Stimulated activated CD4-positive, alpha-beta T cell treated with anti-CD3 and anti-CD28 coated beads, TNF-alpha, amount 100 ng/mL, for 1 hour (primary cell): ENCODE measurements around the gene ENAH.

ENCODE experiments used
- DNase-seq, 3 donors: peaks; one replicate each; pipeline ENCODE4 v3.0.0-alpha.2; 2020; ENCODE audit warnings: low read depth in 3 of 3, low spot score in 1 of 3

Gene ENAH

GRCh38 chr1:225441314-225442122 is 211.4 kb downstream of the ENAH start:
- DNase-seq = no peak

- DNase-seq = no peak
These were observed 212.3 kb downstream of the ENAH start for GRCh38 chr1:225440380-225441221.

DNA sequence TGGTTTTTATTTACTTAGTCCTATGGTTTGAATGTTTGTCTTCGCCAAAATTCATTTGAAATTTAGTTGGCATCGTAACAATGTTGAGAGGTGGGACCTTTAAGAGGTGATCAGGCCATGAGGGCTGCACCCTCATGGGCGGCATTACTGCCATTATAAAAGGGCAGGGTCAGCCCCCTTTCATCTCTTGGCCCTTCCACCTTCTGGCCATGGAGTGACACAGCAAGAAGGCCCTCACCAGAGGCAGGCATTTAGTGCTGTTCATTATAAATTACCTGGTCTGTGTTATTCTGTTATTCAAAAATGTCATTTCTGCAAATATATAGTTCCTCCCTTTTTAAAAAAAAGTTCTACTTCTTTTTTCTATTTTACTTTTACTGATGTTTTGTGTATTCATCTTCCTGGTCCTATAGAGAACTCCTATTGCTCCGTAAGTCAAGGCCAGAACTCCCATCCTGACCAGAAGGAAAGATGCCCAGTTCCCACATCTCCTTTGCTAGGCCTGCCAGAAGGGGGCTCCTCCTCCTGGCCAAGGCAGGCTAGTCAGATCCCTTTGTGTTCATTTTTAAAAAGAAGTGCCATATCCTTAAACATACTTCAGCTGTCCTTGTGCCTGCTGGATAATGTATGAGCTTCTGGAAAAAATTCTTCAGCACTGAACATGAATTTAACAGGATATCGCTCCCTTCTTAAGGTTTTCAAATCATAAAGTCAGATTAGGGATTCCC is 215.0 kb downstream of the ENAH start:
- DNase-seq = no peak
